RWPE2 (cell line): ENCODE measurements around the gene RNF43.

ENCODE experiments used
- ATAC-seq: fragments of 200-7000 bp; cut with Tn5 transposase; 3 replicates; pipeline ENCODE4 v1.9.1; 2021; ENCODE audit warnings: low read depth
- DNase-seq: peaks from one replicate; pipeline ENCODE4 v3.0.0-alpha.2; 2020; ENCODE audit warnings: low spot score
- H3K27ac ChIP-seq: fragments of 450-650 bp; 2 replicates; pipeline ENCODE4 v1.5.1; 2017; ENCODE audit warnings: mild to moderate bottlenecking; ENCODE audit not compliant: poor library complexity, severe bottlenecking
- H3K27me3 ChIP-seq: fragments of 250-450 bp; sonication (Bioruptor Pico); 2 replicates; pipeline ENCODE4 v1.5.1; 2021; ENCODE audit warnings: mild to moderate bottlenecking, moderate library complexity; ENCODE audit not compliant: insufficient read depth, poor library complexity, severe bottlenecking
- H3K36me3 ChIP-seq: fragments of 250-450 bp; sonication (Bioruptor Pico); 2 replicates; pipeline ENCODE4 v1.5.1; 2020; ENCODE audit warnings: low read depth, mild to moderate bottlenecking, moderate library complexity
- H3K4me1 ChIP-seq: fragments of 250-450 bp; sonication (Bioruptor Pico); 2 replicates; pipeline ENCODE4 v1.5.1; 2021; ENCODE audit warnings: mild to moderate bottlenecking, moderate library complexity; ENCODE audit not compliant: insufficient read depth, poor library complexity, severe bottlenecking
- H3K4me3 ChIP-seq: fragments of 250-450 bp; sonication (Bioruptor Pico); 2 replicates; pipeline ENCODE4 v1.5.1; 2021; ENCODE audit warnings: mild to moderate bottlenecking, moderate library complexity; ENCODE audit not compliant: severe bottlenecking
- H3K9me3 ChIP-seq: fragments of 250-450 bp; sonication (Bioruptor Pico); 2 replicates; pipeline ENCODE4 v1.5.1; 2021; ENCODE audit warnings: mild to moderate bottlenecking, moderate library complexity; ENCODE audit not compliant: severe bottlenecking
- CTCF ChIP-seq: fragments of 450-650 bp; IDR thresholded peaks from one replicate; pipeline ENCODE4 v1.5.1; 2017; ENCODE audit warnings: mild to moderate bottlenecking, moderate library complexity; ENCODE audit not compliant: poor library complexity, severe bottlenecking

Gene RNF43

GRCh38 chr17:58384897-58385296 is 32.4 kb downstream of the RNF43 start:
- H3K27me3 ChIP-seq: no peaks in the 10 kb centered on the region
- no peak for ATAC-seq
- no peak overlapping the region for H3K27ac ChIP-seq
- no peak for DNase-seq
- H3K4me3 ChIP-seq: no peak overlapping the region
- no peaks in the 10 kb centered on the region for H3K9me3 ChIP-seq
- no peaks in the 10 kb centered on the region for H3K36me3 ChIP-seq
- H3K4me1 ChIP-seq: peaks cover 19% of the 10 kb centered on the region
- no peak for TF ChIP-seq CTCF

- H3K9me3 ChIP-seq: no peaks in the 10 kb centered on the region
- no peak overlapping the region for H3K27ac ChIP-seq
- H3K4me1 ChIP-seq: peaks cover 17% of the 10 kb centered on the region
- no peaks in the 10 kb centered on the region for H3K27me3 ChIP-seq
- DNase-seq: no peak
- no peak overlapping the region for H3K4me3 ChIP-seq
- TF ChIP-seq CTCF: no peak
- H3K36me3 ChIP-seq: no peaks in the 10 kb centered on the region
- peak; percentile 27; the same call in 1 of the 3 replicates for ATAC-seq
These were observed 33.4 kb downstream of the RNF43 start for GRCh38 chr17:58383892-58384462.

- Histone ChIP-seq H3K36me3 (no peaks in the 10 kb centered on the region), H3K27ac (no peak overlapping the region), H3K4me1 (peaks cover 8% of the 10 kb centered on the region), H3K9me3 (no peaks in the 10 kb centered on the region), H3K27me3 (no peaks in the 10 kb centered on the region), H3K4me3 (no peak overlapping the region)
- ATAC-seq (no peak), DNase-seq (no peak)
- TF ChIP-seq CTCF: no peak
These were observed 34.5 kb downstream of the RNF43 start for GRCh38 chr17:58382872-58383242.

- Histone ChIP-seq H3K27ac (no peak overlapping the region), H3K36me3 (no peaks in the 10 kb centered on the region), H3K27me3 (no peaks in the 10 kb centered on the region), H3K9me3 (no peaks in the 10 kb centered on the region), H3K4me1 (peaks cover 7% of the 10 kb centered on the region), H3K4me3 (no peak overlapping the region)
- ATAC-seq: no peak
- DNase-seq: no peak
- no peak for TF ChIP-seq CTCF
These were observed 35.0 kb downstream of the RNF43 start for GRCh38 chr17:58382108-58382871.
